Colonic mucosa (tissue), 4 donors: ENCODE measurements around the gene GPC6. TPM values are rescaled to one million over a fixed set of nuclear protein-coding genes. Genes with fewer than 3 reads are reported as not detected.

Source experiments
- DNase-seq: peaks from one replicate; pipeline ENCODE4 v3.0.0-alpha.2; 2020
- H3K27ac ChIP-seq: fragments of 200-600 bp; one replicate; pipeline ENCODE4 v1.8.0; 2021
- H3K27me3 ChIP-seq: fragments of 200-600 bp; one replicate; pipeline ENCODE4 v1.8.0; 2021
- H3K36me3 ChIP-seq: fragments of 200-600 bp; one replicate; pipeline ENCODE4 v1.8.0; 2021
- H3K4me1 ChIP-seq: fragments of 200-600 bp; one replicate; pipeline ENCODE4 v1.8.0; 2021; ENCODE audit warnings: mild to moderate bottlenecking
- H3K4me3 ChIP-seq: fragments of 200-600 bp; one replicate; pipeline ENCODE4 v1.8.0; 2021
- H3K9ac ChIP-seq, 2 donors: one replicate each; pipeline ENCODE4 v1.7.0; 2013; ENCODE audit warnings: control low read depth in 2 of 2, low read depth in 2 of 2, low read length in 2 of 2
- H3K9me3 ChIP-seq: fragments of 200-600 bp; one replicate; pipeline ENCODE4 v1.8.0; 2021
- intact Hi-C: fragments of 100-400 bp; cut with DNase I; formaldehyde crosslinking; loops from one replicate; pipeline ENCODE4 v1.14.1; 2022
- total RNA-seq, 2 donors: library from RNA; stranded (reverse); fragmentation: NEBNext Ultra II Directional in 1 of 2; extraction: Animal tissue kit (Norgen Biotek cat#: 25700) in 1 of 2; gene quantifications; one replicate each; pipeline ENCODE4 v1.2.1, GENCODE V29; 2021
- TF ChIP-seq, protein P1 (sequence below): fragments of 200-600 bp; IDR thresholded peaks from one replicate; pipeline ENCODE4 v1.8.0; 2022; ENCODE audit warnings: antibody characterized with exemption, mild to moderate bottlenecking
- donor health status: healthy.
- donor health status: DM: no; HTN: no; CAD: no.
- donor health status: DM: no; HTN: no; CAD: no.

The GPC6 gene
- total RNA-seq, 2 donors from 2014 or later: 2.3 to 4.0 TPM

DNA sequence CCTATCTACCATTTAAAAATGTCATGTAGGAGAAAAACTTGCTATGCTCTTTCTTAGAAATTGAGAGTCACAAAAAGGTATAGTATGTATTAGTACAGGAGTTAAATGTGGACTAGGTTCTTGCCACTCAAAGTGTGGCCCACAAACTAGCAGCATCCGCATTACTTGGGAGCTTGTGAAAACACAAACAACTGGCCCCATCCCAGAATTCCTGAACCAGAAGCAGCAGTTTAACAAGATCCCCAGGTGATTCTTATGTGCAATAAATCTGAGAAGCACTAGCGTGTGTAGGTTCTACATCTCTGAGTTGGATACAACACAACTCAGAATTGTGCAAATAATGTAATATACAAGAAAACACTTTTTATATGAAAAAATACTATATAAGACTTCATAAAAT is 927.0 kb downstream of the GPC6 start:
- H3K9me3 ChIP-seq: no peaks in the 10 kb centered on the region
- TF ChIP-seq, protein P1, sequence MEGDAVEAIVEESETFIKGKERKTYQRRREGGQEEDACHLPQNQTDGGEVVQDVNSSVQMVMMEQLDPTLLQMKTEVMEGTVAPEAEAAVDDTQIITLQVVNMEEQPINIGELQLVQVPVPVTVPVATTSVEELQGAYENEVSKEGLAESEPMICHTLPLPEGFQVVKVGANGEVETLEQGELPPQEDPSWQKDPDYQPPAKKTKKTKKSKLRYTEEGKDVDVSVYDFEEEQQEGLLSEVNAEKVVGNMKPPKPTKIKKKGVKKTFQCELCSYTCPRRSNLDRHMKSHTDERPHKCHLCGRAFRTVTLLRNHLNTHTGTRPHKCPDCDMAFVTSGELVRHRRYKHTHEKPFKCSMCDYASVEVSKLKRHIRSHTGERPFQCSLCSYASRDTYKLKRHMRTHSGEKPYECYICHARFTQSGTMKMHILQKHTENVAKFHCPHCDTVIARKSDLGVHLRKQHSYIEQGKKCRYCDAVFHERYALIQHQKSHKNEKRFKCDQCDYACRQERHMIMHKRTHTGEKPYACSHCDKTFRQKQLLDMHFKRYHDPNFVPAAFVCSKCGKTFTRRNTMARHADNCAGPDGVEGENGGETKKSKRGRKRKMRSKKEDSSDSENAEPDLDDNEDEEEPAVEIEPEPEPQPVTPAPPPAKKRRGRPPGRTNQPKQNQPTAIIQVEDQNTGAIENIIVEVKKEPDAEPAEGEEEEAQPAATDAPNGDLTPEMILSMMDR: no peak
- H3K27ac ChIP-seq: no peak overlapping the region
- intact Hi-C loops: no loop called here
- H3K27me3 ChIP-seq: no peaks in the 10 kb centered on the region
- H3K9ac ChIP-seq: no peak overlapping the region
- no peak overlapping the region for H3K4me3 ChIP-seq
- H3K36me3 ChIP-seq: no peaks in the 10 kb centered on the region
- DNase-seq: no peak
- H3K4me1 ChIP-seq: no peaks in the 10 kb centered on the region

DNA sequence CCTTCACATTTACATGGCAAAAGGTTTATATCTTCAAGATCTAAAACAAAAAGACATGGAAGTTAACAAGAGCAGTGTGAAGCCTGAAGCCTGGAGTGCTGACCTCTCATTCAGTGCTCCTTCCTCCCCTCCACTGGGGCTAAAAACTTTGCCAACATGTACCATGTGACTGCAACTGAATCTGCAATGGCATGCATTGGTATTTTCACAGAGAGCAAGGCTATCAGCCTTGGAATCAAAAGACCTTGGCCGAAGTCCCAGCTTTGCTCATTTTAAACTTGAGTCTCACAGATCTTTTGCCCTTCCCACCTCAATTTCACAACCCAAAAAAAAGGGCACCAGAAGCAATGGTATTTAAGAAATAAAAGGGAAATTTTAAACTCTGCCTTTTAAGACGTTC is 927.8 kb downstream of the GPC6 start:
- DNase-seq: peak; percentile 24
- TF ChIP-seq, protein P1: no peak
- Histone ChIP-seq H3K27me3 (no peaks in the 10 kb centered on the region), H3K4me3 (no peak overlapping the region), H3K27ac (no peak overlapping the region), H3K9ac (no peak overlapping the region), H3K4me1 (no peaks in the 10 kb centered on the region), H3K36me3 (no peaks in the 10 kb centered on the region), H3K9me3 (no peaks in the 10 kb centered on the region)
- intact Hi-C loops: no loop called here

DNA sequence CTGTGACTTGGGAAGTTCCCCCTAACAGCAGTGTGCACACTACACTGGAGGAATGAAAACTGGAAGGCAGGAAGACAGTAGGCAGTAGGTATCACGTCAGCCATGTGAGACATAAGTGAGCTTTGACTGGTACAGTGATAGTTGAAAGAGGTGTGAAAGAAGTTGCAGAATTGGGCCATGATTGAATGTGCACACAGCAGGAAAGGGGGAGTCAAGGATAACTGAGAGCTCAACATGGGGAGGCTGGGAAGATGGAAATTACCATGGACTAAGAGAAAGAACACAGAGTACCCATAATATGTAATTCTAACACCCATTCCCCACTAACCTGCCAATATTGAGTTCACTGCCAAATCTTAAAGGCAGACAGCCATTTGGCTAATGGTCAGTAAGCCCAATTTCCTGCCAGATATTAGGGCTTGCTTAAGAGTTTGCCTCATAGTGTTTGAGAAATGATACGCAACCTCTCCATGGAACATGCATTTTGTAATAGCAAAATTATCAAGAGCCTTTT is 931.2 kb downstream of the GPC6 start:
- TF ChIP-seq, protein P1: no peak
- Histone ChIP-seq H3K9ac (no peak overlapping the region), H3K36me3 (no peaks in the 10 kb centered on the region), H3K27me3 (no peaks in the 10 kb centered on the region), H3K27ac (no peak overlapping the region), H3K4me1 (no peaks in the 10 kb centered on the region), H3K4me3 (no peak overlapping the region), H3K9me3 (no peaks in the 10 kb centered on the region)
- intact Hi-C loops: no loop called here
- no peak for DNase-seq

DNA sequence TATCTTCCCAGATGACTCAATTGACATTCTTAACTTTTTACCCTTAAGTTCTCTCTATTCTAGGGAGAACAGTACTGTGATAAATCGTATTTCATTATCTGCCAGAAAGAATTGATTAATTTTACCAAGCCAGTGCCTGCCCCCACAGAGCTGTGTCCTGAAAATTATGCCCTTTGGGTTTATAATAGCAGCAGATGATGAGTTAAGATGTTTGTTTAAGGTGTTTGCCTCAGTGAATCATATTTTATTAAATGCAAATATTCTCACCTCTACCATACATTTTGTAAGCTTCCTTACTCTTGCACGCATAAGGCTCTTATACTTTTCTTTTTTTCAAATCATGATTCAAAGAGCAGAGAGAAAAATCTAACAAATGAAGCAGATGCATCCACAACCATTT is 934.3 kb downstream of the GPC6 start:
- TF ChIP-seq, protein P1: no peak
- H3K9ac ChIP-seq: no peak overlapping the region
- no peak overlapping the region for H3K27ac ChIP-seq
- intact Hi-C loops: no loop called here
- H3K9me3 ChIP-seq: no peaks in the 10 kb centered on the region
- H3K4me1 ChIP-seq: no peaks in the 10 kb centered on the region
- no peaks in the 10 kb centered on the region for H3K27me3 ChIP-seq
- no peak overlapping the region for H3K4me3 ChIP-seq
- no peak for DNase-seq
- no peaks in the 10 kb centered on the region for H3K36me3 ChIP-seq

DNA sequence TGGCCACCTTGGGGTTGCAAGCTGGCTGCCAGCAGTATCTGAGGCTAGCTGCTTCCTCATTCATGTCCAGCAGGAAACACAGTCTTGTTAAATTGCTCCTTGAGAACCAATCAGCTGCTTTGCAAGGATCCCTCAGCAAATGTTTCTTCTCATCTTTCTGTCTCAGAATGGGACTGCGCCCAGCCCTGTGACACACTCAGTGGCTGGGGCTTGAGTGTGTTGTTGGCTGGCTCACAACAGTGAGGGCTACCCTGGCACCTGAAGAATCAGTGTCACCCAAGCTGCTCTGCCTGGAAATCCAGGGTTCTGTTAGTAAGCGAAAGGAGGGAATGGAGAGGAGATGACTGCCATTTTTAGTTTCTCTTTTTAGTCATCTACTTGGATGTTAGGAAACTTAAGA is 935.7 kb downstream of the GPC6 start:
- Histone ChIP-seq H3K27ac (no peak overlapping the region), H3K9ac (no peak overlapping the region), H3K27me3 (no peaks in the 10 kb centered on the region), H3K4me3 (no peak overlapping the region), H3K4me1 (no peaks in the 10 kb centered on the region), H3K36me3 (no peaks in the 10 kb centered on the region), H3K9me3 (no peaks in the 10 kb centered on the region)
- TF ChIP-seq, protein P1: no peak
- no peak for DNase-seq
- intact Hi-C loops: no loop called here
